Stimulated activated CD8-positive, alpha-beta memory T cell treated with anti-CD3 and anti-CD28 coated beads, Interleukin-2, amount 100 ng/mL, for 48 hours (primary cell): Measurements from ENCODE around the gene KLF4.

Source experiments
- DNase-seq, 2 donors: peaks; one replicate each; pipeline ENCODE4 v3.0.0-alpha.2; 2020; ENCODE audit warnings: low read depth in 2 of 2

Gene KLF4

GRCh38 chr9:107447834-107448233, 41.7 kb downstream of the KLF4 start:
- DNase-seq: no peak

GRCh38 chr9:107447081-107447480, 42.5 kb downstream of the KLF4 start:
- no peak for DNase-seq

DNA sequence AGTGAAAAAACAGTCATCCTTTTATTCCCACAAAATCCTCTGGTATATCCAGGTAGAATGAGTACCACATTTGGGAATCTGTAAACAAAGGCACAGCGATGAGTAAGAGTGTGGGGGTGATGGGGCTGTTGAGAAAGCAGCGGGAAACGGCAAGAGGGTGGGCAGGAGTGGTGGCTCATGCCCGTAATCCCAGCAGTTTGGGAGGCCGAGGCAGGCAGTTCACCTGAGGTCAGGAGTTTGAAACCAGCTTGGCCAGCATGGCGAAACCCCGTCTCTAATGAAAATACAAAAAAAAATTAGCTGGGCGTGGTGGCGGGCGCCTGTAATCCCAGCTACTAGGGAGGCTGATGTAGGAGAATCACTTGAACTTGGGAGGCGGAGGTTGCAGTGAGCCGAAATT, 43.1 kb downstream of the KLF4 start:
- DNase-seq: no peak

DNA sequence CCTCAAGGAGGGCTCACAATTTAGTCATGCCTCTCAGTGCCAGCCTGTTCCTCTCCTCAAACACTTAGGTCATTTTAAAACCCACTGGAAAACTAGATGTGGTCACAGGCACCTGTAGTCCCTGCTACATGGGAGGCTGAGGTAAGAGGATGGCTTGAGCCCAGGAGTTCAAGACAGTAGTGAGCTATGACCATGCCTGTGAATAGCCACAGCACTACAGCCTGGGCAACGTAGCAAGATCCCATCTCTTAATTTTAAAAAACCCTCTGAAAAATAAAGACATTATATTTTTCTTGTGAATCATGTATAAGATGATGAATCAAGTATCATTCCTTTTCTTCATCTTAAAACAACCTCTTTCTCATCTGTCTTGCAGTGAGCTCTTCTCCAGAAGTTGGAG, 45.8 kb downstream of the KLF4 start:
- DNase-seq: no peak

DNA sequence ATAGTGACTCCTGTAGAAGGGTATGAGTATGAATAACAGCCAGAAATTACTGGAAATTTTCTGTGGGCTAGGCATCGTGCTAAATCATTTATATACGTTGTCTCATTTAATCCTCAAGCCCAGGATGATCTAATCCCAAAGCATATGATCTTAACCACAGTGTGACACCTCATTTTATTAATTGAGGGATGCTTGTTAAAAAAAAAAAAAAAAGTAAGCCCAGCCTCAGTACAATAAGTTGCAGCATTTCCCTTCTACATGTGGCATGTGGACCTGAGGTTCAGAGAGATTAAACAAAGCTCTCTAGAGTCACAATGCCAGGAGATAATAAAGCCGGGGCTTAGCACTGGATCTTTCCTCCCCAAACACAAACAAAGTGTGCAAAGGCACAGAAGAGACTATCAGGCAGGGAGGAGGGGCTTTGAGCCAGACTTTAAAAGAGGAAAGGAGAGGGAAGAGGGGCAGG, 49.5 kb downstream of the KLF4 start:
- DNase-seq: no peak

- DNase-seq: no peak
These were observed 51.1 kb downstream of the KLF4 start for GRCh38 chr9:107438211-107439031.

DNA sequence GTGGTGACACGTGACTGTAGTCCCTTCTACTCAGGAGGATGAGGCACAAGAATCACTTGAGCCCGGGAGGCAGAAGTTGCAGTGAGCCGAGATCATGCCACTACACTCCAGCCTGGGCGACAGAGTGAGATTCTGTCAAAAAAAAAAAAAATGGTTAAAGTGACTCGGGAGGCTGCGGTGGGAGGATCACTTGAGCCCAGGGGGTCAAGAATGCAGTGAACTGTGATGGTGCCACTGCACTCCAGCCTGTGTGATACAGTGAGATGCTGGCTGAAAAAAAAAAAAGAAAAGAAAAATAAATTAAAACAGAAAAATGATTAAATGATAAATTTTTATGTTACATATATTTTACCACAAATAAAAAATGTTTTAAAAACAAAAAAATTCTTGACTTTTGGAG, 51.9 kb downstream of the KLF4 start:
- DNase-seq: no peak

- no peak for DNase-seq
These were observed 54.2 kb downstream of the KLF4 start for GRCh38 chr9:107435415-107435814.
